ENCODE measurements around the gene ANTXR1. TPM values are rescaled to one million over a fixed set of nuclear protein-coding genes. Genes with fewer than 3 reads are reported as not detected.

ANTXR1 gene
- total RNA-seq, 4 donors from 2014 or later: 53.7 to 69.0 (median 59.3) TPM

- Histone ChIP-seq H3K27me3 (no peaks in the 10 kb centered on the region), H3K36me3 (peaks cover 0 to 1% (median 0%) of the 10 kb centered on the region in 3 donors), H3K9me3 (no peaks in the 10 kb centered on the region), H3K4me1 (peaks cover 0 to 13% (median 3%) of the 10 kb centered on the region in 4 donors), H3K4me3 (no peak overlapping the region), H3K27ac (no peak overlapping the region)
- TF ChIP-seq CTCF (IDR thresholded peaks at IDR 0.05) (no peak), POLR2A (IDR thresholded peaks at IDR 0.05) (no peak)
- DNase-seq (ENCODE audit: low spot score in 2 of 2): no peak
- 77 to 86% methylated on average over 5 of the region's 5 CpGs for WGBS, 2 donors
These were observed 127.0 kb downstream of the ANTXR1 start for GRCh38 chr2:69139778-69140670.

GRCh38 chr2:69141061-69141460 lies 128.1 kb downstream of the ANTXR1 start:
- DNase-seq (ENCODE audit: low spot score in 2 of 2): peak; percentile 21 to 42
- H3K36me3 ChIP-seq: peaks cover 0 to 5% (median 0%) of the 10 kb centered on the region in 3 donors
- no peak overlapping the region for H3K27ac ChIP-seq
- TF ChIP-seq CTCF (IDR thresholded peaks at IDR 0.05): no peak
- no peak for TF ChIP-seq EP300 (IDR thresholded peaks at IDR 0.05)
- no peak for TF ChIP-seq POLR2A (IDR thresholded peaks at IDR 0.05)
- 55 to 75% methylated on average over 1 of the region's 1 CpG for WGBS, 2 donors
- no peaks in the 10 kb centered on the region for H3K9me3 ChIP-seq
- H3K27me3 ChIP-seq: no peaks in the 10 kb centered on the region
- peaks cover 0 to 13% (median 3%) of the 10 kb centered on the region in 4 donors for H3K4me1 ChIP-seq
- no peak overlapping the region for H3K4me3 ChIP-seq

- no peak for DNase-seq (ENCODE audit: low spot score in 2 of 2)
- TF ChIP-seq EP300 (IDR thresholded peaks at IDR 0.05) (no peak), CTCF (IDR thresholded peaks at IDR 0.05) (no peak), POLR2A (IDR thresholded peaks at IDR 0.05) (no peak)
- Histone ChIP-seq H3K4me3 (no peak overlapping the region), H3K36me3 (peaks cover 0 to 9% (median 0%) of the 10 kb centered on the region in 3 donors), H3K27me3 (no peaks in the 10 kb centered on the region), H3K27ac (no peak overlapping the region), H3K4me1 (peaks cover 0 to 4% (median 0%) of the 10 kb centered on the region in 4 donors), H3K9me3 (no peaks in the 10 kb centered on the region)
- WGBS, 2 donors: 83 to 89% methylated on average over 4 of the region's 4 CpGs
These were observed 130.9 kb downstream of the ANTXR1 start for GRCh38 chr2:69143748-69144360.

GRCh38 chr2:69145204-69145603 lies 132.2 kb downstream of the ANTXR1 start:
- H3K27ac ChIP-seq: no peak overlapping the region

GRCh38 chr2:69147841-69148533 lies 135.0 kb downstream of the ANTXR1 start:
- TF ChIP-seq POLR2A (IDR thresholded peaks at IDR 0.05): no peak
- TF ChIP-seq CTCF (IDR thresholded peaks at IDR 0.05): no peak
- no peak for TF ChIP-seq EP300 (IDR thresholded peaks at IDR 0.05)
- H3K27ac ChIP-seq: no peak overlapping the region

More at GRCh38 chr2:69145204-69145603, 132.2 kb downstream of the ANTXR1 start:
- no peak for DNase-seq (ENCODE audit: low spot score in 2 of 2)
- peaks cover 0 to 12% (median 2%) of the 10 kb centered on the region in 4 donors for H3K4me1 ChIP-seq
- no peaks in the 10 kb centered on the region for H3K9me3 ChIP-seq
- TF ChIP-seq EP300 (IDR thresholded peaks at IDR 0.05): no peak
- TF ChIP-seq POLR2A (IDR thresholded peaks at IDR 0.05): no peak
- H3K36me3 ChIP-seq: peaks cover 0 to 9% (median 0%) of the 10 kb centered on the region in 3 donors
- WGBS, 2 donors: 75 to 86% methylated on average over 7 of the region's 7 CpGs
- H3K27me3 ChIP-seq: no peaks in the 10 kb centered on the region
- H3K4me3 ChIP-seq: no peak overlapping the region

More at GRCh38 chr2:69147841-69148533, 135.0 kb downstream of the ANTXR1 start:
- Histone ChIP-seq H3K4me1 (peaks cover 0 to 16% (median 2%) of the 10 kb centered on the region in 4 donors), H3K36me3 (peaks cover 0 to 19% (median 0%) of the 10 kb centered on the region in 3 donors), H3K9me3 (no peaks in the 10 kb centered on the region), H3K27me3 (no peaks in the 10 kb centered on the region), H3K4me3 (no peak overlapping the region)
- 60 to 67% methylated on average over 13 of the region's 13 CpGs for WGBS, 2 donors
- DNase-seq (ENCODE audit: low spot score in 2 of 2): no peak
